Kidney tubule cell (primary cell): ENCODE results near the gene NDUFA7.
"Not testable (repeated sequence)": the region's sequence is repeated elsewhere in the genome, so short reads cannot be mapped to it uniquely, and the experiment has no call there.

Experiments used
- DNase-seq: peaks from one replicate; pipeline ENCODE4 v3.0.0-alpha.2; 2018; ENCODE audit warnings: low spot score

NDUFA7 gene

DNA sequence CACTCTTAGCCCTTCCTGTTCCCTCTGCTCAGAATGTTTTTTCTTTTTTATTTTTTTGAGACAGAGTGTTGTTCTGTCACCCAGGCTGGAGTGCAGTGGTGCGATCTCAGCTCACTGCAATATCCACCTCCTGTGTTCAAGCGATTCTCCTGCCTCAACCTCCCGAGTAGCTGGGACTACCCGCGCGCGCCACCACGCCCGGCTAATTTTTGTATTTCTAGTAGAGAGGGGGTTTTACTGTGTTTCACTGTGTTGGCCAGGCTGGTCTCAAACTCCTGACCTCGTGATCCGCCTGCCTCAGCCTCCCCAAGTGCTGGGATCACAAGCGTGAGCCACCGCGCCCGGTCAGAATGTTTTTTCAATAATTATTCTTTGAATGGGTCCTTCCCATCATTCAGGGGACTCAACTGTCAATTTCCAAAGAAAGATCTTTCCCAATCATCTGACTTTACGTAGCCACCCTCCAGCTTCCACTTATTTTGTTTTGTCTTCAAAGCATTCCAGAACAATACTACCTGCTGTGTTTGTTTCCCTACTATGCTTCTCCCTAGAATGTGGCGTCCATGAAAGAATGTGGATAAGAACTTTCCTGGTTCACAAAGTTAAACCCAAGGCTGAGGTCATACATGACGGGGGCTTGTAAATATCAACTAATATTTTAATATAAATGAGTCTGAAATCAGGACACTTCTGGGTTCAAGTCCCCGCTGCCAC, 1.2 kb downstream of the NDUFA7 start:
- DNase-seq, result no peak

DNA sequence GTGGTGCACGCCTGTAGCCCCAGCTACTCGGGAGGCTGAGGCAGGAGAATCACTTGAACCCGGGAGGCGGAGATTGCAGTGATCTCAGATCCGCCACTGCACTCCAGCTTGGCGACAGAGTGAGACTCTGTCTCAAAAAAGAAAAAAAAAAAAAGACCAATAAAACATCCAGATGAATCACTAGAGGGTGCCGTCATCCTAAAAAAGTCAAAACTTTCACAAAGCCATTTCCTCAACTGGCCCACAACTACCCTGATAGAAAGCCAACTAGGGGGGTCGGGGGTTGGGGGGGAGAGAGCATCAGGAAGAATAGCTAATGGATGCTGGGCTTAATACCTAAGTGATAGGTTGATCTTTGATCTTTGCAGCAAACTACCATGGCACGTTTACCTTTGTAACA, 2.3 kb downstream of the NDUFA7 start:
- not testable (repeated sequence) for DNase-seq

DNA sequence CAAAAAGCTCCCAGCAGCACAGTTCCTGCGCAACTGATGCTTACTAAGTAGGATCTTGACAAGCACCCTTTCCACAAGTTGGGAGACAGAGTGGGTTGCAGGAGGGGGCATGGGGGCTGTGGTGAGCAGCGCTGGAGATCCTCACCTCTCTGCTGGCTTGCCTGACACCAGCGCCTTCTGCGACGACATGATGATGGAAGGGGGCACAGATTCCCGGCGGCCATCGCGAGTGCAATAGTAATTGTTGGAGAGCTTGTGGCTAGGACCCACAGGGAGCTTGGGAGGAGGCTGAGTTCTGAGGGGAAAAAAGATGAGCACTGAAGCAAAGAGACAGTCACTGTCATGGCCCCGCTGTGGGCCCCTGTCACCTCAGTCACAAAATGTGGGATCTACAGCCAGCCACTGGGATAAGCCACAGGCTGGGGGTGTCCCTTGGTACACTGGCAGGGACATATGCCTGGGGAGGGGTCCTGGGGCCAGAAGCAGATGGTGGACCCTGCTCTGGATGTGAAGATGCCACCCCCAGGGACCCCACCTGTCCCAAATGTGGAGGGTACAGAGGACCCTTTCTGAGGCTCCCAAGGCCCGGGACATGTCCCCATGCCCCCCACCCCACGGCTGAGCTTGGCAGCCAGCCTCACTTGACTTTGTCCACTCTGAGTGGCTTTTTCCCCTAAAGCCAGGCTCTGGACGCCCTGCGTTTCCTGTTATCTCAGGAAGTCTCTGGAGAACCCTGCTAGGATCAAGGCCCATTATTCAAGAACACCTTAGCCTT, 4.6 kb downstream of the NDUFA7 start:
- no peak for DNase-seq

DNA sequence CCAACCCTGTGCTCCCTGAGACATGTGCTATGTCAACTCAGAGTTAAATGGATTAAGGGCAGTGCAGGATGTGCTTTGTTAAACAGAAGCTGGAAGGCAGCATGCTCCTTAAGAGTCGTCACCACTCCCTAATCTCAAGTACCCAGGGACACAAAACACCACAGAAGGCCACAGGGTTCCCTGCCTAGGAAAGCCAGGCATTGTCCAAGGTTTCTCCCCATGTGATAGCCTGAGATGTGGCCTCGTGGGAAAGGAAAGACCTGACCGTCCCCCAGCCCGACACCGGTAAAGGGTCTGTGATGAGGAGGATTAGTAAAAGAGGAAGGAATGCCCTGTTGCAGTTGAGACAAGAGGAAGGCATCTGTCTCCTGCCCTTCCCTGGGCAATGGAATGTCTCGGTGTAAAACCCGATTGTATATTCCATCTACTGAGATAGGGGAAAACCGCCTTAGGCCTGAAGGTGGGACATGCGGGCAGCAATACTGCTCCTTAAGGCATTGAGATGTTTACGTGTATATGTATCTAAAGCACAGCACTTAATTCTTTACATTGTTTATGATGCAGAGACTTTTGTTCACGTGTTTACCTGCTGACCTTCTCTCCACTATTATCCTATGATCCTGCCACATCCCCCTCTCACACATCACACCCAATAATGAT, 6.1 kb downstream of the NDUFA7 start:
- not testable (repeated sequence) for DNase-seq

DNA sequence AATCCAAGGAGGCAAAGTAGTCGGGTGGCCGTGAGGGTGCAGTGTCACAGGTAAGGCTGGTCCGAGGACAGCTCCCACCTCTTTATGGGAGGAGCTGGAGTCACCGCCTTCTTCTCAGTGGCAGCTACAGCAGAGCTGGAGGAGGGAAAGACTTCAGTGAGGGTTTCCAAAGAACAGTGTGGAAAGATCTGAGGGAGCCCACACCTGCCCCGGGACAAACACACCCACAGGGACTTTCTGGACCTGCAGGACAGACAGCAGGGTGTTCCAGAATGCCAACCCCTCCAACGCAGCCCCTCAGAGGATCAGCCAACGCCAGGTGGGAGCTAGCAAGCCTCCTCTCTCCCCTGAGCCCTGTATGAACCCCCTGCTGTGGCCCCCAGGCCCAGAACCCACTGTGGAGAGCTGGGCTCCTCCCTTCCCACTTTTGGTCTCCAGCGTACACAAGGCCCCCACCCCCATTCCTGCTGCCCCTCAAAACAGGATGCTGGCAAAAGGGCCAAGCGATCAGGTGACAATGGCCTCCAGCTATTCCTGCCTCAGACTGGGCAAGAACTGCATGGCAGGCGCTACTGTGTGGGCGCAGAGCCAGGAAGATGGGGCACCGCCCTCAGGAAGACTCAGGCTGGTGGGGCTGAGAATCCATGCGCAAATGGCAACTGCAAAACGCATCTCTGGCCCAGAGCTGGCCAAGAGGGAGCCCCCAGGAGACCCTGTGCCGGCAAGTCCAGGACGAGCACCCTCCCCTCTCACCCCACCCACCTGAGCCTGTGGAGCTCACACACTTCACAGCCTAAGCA, 9.5 kb downstream of the NDUFA7 start:
- no peak for DNase-seq

DNA sequence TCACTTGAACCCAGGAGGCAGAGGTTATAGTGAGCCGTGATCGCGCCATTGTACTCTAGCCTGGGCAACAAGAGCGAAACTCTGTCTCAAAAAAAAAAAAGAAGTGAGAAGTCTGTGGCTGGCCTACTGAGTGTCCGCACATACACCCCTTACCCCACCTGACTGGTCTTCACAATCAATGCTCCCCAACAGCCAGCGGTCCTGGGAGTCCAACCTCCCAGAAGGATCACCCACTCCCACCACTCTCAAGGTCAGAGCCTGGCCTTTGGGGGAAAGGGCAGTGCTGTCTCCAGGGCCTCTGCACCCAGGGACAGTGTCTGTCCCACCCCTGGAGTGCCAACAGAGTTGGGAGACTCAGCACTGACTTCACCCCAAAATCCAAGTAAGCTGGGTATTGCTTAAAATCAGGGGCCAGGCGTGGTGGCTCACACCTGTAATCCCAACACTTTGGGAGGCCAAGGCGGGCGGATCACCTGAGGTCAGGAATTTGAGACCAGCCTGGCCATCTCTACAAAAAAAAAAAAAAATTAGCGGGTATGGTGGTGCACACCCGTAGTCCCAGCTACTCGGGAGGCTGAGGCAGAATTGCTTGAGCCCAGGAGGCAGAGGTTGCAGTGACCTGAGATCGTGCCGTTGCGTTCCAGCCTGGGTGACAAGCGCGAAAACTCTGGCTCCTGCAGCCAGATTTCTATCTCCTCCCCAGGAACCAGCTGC, 10.7 kb downstream of the NDUFA7 start:
- DNase-seq, result no peak

DNA sequence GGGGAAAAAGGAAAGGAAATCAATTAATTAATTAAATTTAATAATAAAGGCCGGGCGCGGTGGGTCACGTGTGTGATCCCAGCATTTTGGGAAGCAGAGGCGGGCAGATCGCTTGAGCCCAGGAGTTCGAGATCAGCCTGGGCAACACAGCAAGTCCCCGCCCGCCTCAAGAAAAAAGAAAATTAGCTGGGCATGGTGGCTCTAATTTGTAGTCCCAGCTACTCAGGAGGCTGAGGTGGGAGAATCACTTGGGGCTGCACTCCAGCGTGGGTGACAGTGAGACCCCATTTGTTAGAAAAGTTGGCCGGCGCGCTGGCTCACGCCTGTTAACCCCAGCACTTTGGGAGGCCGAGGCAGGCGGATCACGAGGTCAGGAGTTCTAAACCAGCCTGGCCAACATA, 12.3 kb downstream of the NDUFA7 start:
- DNase-seq, result no peak

DNA sequence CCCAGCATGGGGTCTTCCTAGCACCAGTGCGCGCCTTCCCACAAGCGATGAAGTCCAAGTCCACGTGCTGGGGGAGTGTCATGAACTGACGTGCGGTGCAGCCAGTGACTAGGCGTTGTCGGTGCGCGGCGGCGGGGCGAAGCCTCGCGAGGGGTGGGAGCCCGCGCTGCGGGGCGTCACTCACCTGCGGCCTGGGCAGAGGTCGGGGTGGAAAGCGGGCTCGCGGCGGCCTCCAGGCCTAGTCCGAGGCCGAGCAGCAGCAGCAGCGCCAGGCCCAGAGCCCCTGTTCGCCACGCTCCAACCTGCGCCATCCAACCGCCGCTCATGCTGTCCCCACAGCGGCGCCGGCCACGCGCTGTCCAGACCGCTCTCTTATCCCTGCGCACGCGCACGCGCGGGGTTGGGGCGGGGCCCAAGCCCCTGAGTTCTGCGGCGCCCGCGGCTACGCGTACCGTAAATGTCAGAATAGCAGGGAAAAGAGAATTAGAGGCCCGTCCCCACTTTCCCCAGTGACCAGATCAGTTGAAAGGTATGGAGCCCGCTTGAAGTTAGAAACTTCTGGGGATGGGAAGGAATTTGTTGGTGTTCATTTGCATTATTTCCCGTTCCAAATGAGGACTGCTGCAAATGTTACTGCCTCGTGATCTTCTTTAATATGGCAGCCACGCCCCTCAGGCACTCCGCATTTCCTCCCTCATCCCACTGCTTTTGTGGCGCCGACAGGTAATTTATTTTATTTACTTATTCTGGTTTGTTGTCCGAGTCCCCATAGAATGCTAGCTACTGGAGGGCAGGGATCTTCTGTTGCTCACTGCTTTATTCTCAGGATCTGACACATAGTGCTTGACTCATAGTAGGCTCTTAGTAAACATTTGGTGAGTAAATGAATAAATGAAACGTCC, 13.0 kb downstream of the NDUFA7 start, which contains the start of gene CD320:
Gene CD320 (minus strand): TSS at position 394 of the 902 bp plus-strand sequence. CDS start 68 bp downstream, at position 326.
- peak; percentile 87 for DNase-seq

DNA sequence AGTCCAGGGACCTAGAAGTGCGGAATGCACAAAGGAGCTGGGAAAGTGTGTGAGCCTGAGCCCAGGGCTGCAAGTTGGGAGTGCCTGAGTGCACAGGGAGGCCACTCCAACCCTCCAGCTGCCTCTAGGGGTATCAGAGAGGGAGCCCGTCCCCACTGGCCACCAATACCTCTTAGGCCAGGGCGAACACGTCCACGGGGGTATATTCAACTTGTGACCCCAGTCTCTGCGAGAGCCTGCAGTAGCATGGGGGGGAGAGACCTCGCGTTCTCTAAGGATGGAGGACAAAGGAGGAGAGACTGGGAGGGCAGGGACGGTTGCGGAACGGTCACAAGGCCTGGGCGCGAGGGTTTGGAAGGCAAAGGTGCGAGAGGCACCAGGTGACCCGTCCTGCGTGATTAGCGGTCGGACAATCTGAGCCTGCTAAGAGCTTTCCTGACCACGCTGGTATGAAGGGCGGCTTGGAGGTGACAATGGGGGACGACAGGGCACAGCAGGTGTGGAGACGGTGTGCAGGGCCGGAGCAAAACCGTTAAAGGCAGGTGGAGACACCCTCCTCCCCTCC, 13.7 kb downstream of the NDUFA7 start:
- DNase-seq, result peak; percentile 23

DNA sequence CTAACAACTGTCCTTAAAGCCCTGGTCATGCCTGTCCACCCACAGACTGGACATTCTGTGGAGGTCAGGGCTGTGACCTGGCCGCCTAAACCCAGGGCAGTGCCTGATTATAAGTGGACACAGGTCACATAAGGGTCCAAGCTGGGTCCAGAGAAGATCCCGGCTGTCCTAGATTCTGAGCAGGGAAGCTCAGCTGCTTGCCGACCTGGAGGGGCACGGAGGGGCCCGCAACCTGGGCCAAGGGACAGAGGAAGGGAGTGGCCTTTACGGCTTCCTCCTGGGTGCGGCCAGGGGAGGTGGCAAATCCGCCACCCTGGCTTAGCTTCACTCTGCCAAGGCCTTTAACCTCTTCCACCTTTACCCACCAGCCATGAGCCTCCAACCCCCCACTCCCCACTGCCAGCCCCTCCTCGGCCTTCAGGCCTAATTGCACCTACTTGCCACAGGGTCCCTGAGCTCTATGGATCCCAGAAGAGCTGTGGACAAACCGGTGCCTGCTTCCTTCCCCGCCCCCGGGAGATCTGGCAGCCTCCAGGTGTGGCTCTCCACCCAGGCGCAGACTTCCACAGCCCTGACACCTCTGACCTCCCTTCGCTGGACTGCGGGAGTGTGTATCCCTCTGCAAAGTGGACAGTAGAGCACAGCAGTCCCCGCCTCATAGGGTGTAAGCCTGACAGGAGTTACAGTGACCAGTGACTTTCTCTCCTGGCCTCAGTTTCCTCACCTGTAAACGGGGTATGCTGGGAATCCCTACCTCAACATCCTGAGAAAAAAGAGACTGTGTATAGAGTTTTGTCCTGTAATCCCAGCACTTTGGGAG, 14.7 kb downstream of the NDUFA7 start:
- DNase-seq, result no peak

DNA sequence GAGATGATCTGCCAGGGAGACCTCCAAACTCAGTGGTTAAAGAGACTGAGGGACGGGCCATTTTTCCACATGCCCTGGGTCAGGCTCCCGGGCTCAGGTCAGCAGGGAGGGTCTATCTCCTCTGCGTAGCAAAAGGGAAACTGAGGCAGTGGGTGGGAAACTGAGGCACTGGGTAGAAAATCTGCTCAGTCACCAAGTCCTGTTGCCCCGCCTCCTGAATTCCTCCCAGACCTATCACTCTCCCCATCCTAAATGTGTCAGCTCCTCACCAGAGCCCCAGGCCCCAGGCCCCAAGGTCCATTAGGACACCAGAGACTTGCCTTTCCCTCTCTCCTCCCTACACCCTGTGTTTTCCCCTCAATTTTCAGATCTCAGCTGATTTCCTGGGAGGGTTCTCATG, 15.4 kb downstream of the NDUFA7 start:
- DNase-seq, result no peak

DNA sequence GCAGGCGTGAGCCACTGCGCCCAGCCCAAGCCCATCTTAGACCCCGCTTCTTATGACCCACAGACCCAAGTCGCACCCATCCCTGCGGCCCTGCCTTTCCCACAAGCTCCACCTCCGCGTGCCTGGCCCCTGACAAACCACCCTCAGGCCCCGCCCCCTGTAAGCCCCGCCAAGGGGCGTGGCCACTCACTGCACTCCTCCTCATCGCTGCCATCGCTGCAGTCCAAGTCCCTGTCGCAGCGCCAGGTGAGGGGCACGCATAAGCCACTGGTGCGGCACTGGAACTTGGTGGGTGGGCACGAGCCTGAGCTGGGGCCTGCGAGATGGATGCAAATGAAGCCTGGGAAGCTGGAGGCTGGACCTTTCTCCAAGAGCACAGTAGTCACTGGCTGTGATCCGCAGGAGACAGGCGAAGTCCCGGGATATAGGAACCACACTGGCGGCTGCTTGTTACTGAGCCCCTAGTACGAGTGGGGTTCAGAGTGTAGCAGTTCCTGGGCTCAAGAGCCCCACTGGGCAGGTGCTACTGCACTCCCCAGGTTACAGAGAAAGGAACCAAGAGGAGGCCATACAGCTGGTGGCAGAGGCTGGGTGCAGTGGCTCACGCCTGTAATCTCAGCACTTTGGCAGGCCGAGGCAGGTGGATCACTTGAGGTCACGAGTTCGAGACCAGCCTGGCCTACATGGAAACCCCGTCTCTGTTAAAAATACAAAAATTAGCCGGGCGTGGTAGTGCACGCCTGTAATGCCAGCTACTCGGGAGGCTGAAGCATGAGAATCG, 16.1 kb downstream of the NDUFA7 start:
- no peak for DNase-seq

DNA sequence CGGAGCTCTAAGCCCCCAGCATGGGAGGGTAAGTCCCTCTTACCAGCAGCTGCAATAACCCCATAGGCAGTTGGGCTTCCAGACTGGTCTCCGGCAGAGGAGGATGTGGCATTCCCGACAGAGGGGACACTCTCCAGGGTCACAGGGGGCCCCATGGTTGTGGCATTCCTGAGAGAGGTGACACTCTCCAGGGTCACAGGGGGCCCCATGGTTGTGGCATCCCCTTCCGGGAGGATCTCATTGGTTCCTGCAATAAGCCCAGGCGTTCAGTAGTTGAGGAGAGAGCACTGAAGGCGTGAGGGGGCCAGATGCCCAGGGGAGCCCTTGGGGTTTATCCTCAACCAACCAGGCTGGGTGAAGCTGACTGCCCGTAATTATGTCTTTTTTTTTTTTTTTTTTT, 18.4 kb downstream of the NDUFA7 start:
- DNase-seq, result no peak

DNA sequence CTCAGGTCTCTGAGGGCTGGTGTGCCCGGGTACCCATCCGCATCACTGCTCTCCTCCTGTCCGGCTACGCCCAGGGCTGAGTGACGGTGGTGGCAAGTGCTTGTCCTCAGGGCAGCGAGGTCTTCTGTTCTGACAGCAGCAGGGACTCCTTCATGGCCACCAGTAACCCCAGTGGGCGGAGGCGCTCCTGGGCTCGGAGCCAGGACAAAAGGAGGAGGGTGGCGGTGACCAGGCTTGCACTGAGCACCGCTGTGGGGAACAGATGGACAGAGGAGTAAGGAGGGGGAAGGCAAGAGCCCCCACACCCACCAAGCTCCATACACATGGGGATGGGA, 18.9 kb downstream of the NDUFA7 start:
- DNase-seq, result no peak

DNA sequence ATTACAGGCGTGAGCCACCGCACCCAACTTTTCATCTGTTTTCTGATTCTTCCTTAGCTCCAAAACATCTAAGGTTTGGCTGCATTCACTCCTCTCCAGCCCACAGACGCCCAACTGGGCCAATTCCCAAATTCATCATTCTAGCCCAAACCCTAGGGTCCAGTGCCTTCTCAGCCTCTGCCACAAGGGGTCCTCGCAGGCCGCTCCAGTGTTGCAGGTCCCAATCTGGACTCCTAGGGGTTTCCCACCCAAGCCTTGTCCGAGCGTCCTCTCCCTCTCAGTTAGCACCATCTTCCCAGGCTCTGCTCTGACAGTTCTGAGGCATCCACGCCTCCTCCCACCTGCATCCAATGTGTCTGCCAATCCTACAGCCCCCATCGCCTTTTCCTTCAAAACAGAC, 29.8 kb downstream of the NDUFA7 start:
- DNase-seq, result not testable (repeated sequence)

DNA sequence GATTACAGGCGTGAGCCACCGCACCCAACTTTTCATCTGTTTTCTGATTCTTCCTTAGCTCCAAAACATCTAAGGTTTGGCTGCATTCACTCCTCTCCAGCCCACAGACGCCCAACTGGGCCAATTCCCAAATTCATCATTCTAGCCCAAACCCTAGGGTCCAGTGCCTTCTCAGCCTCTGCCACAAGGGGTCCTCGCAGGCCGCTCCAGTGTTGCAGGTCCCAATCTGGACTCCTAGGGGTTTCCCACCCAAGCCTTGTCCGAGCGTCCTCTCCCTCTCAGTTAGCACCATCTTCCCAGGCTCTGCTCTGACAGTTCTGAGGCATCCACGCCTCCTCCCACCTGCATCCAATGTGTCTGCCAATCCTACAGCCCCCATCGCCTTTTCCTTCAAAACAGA, 44.7 kb downstream of the NDUFA7 start:
- not testable (repeated sequence) for DNase-seq

DNA sequence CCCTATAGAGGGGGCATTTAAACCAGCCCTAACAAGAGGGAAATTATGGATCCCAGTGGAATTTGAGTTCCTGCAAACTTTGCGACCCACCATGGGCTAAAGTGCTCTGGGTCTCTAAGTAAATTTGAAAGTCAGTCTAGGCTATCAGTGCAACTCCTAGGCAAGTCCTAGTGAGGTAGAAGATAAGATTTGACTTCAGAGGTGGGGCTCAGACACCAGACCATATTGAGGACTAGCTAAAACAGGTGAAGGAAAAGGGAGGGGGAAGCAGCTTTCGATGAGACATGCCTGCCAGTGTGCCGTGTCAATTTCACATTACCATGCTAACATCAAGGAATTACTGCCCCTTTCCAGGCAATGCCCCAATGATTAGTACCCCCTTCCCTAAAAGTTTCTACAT, 51.5 kb downstream of the NDUFA7 start:
- no peak for DNase-seq

DNA sequence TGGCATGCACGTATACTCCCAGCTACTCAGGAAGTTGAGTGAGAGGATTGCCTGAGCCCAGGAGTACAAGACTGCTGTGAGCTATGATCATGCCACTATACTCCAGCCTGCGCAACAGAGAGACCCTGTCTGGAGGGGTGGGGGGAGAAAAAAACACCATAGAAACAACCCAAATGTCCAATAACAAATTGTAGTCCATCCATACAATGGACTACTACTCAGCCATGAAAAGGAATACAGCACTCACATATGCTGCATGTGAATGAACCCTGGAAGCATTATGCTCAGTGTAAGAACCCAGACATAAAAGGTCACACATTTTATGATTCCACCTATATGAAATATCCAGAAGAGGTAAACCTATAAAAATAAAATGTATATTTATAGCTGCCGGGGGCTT, 55.3 kb downstream of the NDUFA7 start:
- DNase-seq, result no peak

DNA sequence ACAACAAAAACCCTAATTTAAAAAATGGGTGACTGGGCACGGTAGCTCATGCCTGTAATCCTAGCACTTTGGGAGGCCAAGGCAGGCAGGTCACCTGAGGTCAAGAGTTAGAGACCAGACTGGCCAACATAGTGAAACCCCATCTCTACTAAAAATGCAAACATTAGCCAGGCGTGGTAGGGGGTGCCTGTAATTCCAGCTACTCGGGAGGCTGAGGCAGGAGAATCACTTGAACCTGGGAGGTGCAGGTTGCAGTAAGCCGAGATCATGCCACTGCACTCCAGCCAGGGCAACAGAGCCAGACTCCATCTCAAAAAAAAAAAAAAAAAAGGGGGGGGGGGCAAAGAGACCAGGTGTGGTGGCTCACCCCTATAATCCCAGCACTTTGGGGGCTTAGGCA, 56.9 kb downstream of the NDUFA7 start:
- not testable (repeated sequence) for DNase-seq
